Naive B cell (primary cell): ENCODE measurements around the gene ADAT1. TPM values are rescaled to one million over a fixed set of nuclear protein-coding genes. Genes with fewer than 3 reads are reported as not detected.

Experiments
- ATAC-seq, 2 donors: fragments of 150-1000 bp; cut with Tn5 transposase; 2 replicates each; pipeline ENCODE4 v1.10.0; 2021; ENCODE audit warnings: low read depth in 2 of 2, mild to moderate bottlenecking in 2 of 2, moderate library complexity in 2 of 2
- DNase-seq: peaks from one replicate; pipeline ENCODE4 v3.0.0; 2022
- H3K27ac Mint-ChIP-seq, 6 donors: one replicate each; pipeline ENCODE4 v1.8.0; 2020 to 2022; ENCODE audit warnings: mild to moderate bottlenecking in 6 of 6, mixed read lengths in 6 of 6, moderate library complexity in 5 of 6, inconsistent platforms in 2 of 6
- H3K27me3 Mint-ChIP-seq, 3 donors: one replicate each; pipeline ENCODE4 v1.8.0; 2021 to 2022; ENCODE audit warnings: mixed read lengths in 3 of 3, mild to moderate bottlenecking in 1 of 3
- H3K36me3 Mint-ChIP-seq, 2 donors: one replicate each; pipeline ENCODE4 v1.8.0; 2020 to 2022; ENCODE audit warnings: mixed read lengths in 2 of 2, inconsistent platforms in 1 of 2, mild to moderate bottlenecking in 1 of 2
- H3K4me1 Mint-ChIP-seq, 3 donors: one replicate each; pipeline ENCODE4 v1.8.0; 2020 to 2022; ENCODE audit warnings: mixed read lengths in 3 of 3, inconsistent platforms in 1 of 3, mild to moderate bottlenecking in 1 of 3, moderate library complexity in 1 of 3
- H3K4me3 Mint-ChIP-seq, 8 donors: one replicate each; pipeline ENCODE4 v1.8.0; 2020 to 2022; ENCODE audit warnings: mild to moderate bottlenecking in 8 of 8, mixed read lengths in 8 of 8, moderate library complexity in 8 of 8, inconsistent platforms in 2 of 8
- H3K9me3 Mint-ChIP-seq, 7 donors: one replicate each; pipeline ENCODE4 v1.8.0; 2020 to 2022; ENCODE audit warnings: mixed read lengths in 7 of 7, mild to moderate bottlenecking in 5 of 7, inconsistent platforms in 2 of 7, moderate library complexity in 1 of 7
- polyA plus RNA-seq, 6 donors: library from polyadenylated mRNA; unstranded; fragments of 300-500 nt; fragmentation: Illumina TruSeq; gene quantifications; one replicate each; pipeline ENCODE4 v1.2.3, GENCODE V29; 2021; ENCODE audit warnings: low read depth in 6 of 6

ADAT1 gene
- polyA plus RNA-seq, 6 donors from 2014 or later: 27.4 to 49.7 (median 39.2) TPM

DNA sequence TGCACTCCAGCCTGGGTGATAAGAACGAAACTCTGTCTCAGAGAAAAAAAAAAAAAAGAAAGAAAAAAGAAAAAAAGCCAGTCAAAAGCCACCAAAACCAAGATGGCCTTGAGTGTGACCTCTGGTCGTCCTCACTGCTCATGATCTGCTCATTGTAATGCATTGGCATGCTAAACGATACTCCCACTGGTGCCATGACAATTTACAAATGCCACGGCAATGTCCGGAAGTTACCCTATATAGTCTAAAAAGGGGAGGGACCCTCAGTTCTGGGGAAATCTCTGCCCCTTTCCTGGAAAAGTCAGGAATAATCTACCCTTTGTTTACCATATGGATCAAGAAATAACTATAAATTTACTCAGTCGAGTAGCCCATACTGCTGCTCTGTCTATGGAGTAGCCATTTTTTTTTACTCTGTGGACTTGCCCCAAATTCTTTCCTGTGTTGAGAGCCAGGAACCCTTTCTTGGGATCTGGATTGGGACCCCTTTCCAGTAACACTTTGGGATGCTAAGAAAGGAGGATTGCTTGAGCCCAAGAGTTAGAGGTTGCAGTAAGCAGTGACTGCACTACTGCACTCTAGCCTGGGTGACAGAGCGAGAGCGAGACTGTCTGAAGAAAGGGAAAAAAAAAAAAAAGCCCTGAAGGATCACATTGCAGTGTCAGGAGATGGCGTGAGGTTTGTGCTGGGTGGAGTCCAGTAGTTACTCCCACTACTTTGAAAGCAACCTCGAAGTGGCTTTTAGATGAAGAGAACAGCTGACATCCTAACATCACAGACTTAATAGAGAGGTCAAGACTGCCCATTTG, 63.3 kb downstream of the ADAT1 start:
- Mint-ChIP-seq H3K36me3 (no peaks in the 10 kb centered on the region), H3K9me3 (no peaks in the 10 kb centered on the region)

DNA sequence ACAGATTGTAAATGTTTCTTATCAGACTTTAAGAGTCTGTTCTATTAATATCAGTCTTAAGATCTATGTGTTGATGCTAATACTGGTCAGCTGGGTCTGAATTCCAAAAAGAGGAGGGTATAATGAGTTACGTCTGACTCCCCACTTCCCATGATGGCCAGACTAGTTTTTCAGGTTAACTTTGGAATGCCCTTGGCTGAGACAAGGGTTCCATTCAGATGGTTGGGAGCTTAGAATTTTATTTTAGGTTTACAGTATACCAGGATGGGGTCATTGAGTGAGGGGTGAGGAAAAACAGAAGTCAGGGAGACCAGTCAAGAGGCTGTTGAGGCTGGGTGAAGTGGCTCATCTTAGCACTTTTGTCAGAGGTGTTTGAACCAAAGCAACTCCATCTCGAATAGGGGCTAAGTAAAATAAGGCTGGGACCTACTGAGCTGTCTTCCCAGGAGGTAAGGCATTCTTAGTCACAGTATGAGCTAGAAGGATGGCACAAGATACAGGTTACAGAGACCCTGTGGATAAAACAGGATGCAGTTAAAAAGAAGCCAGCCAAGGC, 64.2 kb downstream of the ADAT1 start:
- no peak overlapping the region for H3K4me3 Mint-ChIP-seq
- no peaks in the 10 kb centered on the region for H3K36me3 Mint-ChIP-seq
- no peak overlapping the region for H3K27ac Mint-ChIP-seq
- DNase-seq (no peak), ATAC-seq (no peak)
- H3K27me3 Mint-ChIP-seq: peaks cover 0 to 18% (median 17%) of the 10 kb centered on the region in 3 donors
- H3K4me1 Mint-ChIP-seq: peaks cover 8 to 15% (median 11%) of the 10 kb centered on the region in 3 donors
- H3K9me3 Mint-ChIP-seq: no peaks in the 10 kb centered on the region

More for the DNA sequence above, 63.3 kb downstream of the ADAT1 start:
- ATAC-seq (no peak), DNase-seq (no peak)
- Mint-ChIP-seq H3K27ac (peak overlapping the region in 2 of 6 donors; percentile 4 to 22), H3K27me3 (peaks cover 0 to 17% (median 14%) of the 10 kb centered on the region in 3 donors), H3K4me3 (peak overlapping the region in 1 of 8 donors; percentile 25), H3K4me1 (peaks cover 8 to 21% (median 17%) of the 10 kb centered on the region in 3 donors)

DNA sequence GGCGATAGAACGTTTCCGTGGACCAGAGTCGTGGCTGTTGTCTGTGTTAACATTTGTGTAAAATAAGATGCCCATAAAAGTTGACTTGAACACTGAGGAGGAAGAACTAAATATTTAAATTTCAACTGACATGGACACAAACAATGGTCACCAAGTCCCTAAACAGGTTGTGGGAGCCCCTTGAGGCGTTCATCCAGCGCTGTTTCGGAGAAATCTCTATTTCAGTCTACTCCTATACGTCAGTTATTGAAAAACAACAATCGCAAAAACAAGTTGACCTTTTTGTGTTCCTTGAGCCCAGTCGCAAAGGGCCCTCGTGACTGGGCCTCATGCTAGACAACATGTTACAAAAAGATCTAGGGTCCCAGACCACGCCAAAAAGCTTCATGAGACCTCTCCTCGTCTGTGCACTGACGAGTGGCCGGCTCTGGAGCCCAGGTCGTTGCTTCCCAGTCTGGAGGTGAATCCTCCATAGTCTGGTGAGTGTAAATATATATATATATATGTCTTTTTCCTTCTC, 66.6 kb downstream of the ADAT1 start:
- Mint-ChIP-seq H3K4me3 (peak overlapping the region; percentile 88 to 96 (median 92)), H3K27ac (peak overlapping the region; percentile 91 to 98 (median 94)), H3K9me3 (no peaks in the 10 kb centered on the region), H3K36me3 (no peaks in the 10 kb centered on the region), H3K4me1 (peaks cover 8 to 15% (median 11%) of the 10 kb centered on the region in 3 donors), H3K27me3 (peaks cover 0 to 16% (median 15%) of the 10 kb centered on the region in 3 donors)
- DNase-seq (no peak), ATAC-seq (no peak)

DNA sequence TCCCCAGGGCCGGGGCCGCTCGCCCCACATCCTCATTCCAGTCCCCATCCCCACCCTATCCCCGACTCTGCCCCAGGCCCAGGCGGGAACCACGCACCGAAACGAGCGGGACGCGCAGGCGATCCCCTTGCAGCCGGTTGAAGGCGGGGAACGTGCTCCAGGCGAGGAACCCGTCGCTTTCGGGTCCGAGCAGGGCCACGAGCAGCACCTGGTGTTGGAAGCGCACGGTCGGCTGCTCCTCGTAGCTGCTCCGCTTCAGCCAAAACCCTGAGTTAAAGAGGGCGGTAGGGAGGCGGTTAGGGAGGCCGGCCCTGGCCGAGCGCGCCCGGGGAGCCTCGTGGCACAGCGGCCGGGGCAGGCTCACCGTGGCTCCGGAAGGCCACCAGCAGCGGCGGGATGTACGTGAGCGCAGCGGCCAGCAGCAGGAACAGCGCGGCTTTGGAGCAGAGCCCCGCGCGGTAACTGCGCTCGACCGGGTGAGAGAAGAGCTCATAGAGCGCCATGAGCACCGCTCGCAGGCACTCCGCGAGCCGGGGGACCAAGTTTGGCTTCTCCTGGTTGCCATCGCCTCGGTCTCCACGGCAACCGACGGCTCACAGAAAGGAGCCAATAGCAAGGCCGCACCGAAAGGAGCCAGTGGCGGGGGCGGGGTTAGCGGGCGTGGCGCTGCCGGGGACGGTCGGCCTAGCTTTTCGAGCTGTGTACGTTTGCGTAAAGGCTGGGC, 67.2 kb downstream of the ADAT1 start, which contains the start of gene TMEM231:
TSS of gene TMEM231 (minus strand) at position 546 of the 724 bp plus-strand sequence. CDS start at position 503, 43 bp downstream.
- peaks cover 8 to 15% (median 11%) of the 10 kb centered on the region in 3 donors for H3K4me1 Mint-ChIP-seq
- peaks cover 0 to 16% (median 15%) of the 10 kb centered on the region in 3 donors for H3K27me3 Mint-ChIP-seq
- ATAC-seq: peak; percentile 91 to 94
- DNase-seq: peak; percentile 95
- H3K9me3 Mint-ChIP-seq: no peaks in the 10 kb centered on the region
- H3K4me3 Mint-ChIP-seq: peak within 1 kb of the TSS; percentile 88 to 96 (median 92)
- no peaks in the 10 kb centered on the region for H3K36me3 Mint-ChIP-seq
- peak within 1 kb of the TSS; percentile 91 to 98 (median 94) for H3K27ac Mint-ChIP-seq

DNA sequence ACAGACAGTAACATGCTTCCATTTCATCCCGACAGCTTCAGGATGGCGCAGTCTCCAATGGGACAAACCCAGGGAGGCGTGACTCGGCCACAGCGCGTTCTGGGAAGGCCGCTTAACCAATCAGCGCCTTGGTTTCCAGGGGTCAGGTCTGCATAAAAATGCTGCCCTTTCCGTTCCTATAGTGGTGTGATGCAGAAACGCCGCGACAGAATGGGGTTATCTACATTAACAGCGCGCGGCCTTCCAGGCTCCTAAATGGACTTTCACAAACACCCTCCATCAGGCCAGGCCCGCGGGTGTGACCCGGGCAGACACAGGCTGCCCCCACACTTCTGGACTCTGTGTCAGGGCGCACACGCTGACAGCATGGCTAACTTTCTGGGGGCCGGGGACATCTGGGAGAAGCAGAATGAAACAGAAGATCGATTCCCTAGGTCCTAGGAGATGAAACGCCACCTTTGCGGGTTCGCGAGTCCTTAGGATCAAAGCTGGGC, 67.8 kb downstream of the ADAT1 start:
- H3K36me3 Mint-ChIP-seq: no peaks in the 10 kb centered on the region
- H3K9me3 Mint-ChIP-seq: no peaks in the 10 kb centered on the region
- peaks cover 8 to 19% (median 13%) of the 10 kb centered on the region in 3 donors for H3K4me1 Mint-ChIP-seq
- no peak for DNase-seq
- peak overlapping the region; percentile 38 to 93 (median 90) for H3K27ac Mint-ChIP-seq
- H3K27me3 Mint-ChIP-seq: peaks cover 0 to 16% (median 15%) of the 10 kb centered on the region in 3 donors
- H3K4me3 Mint-ChIP-seq: peak overlapping the region; percentile 88 to 96 (median 92)
- no peak for ATAC-seq

DNA sequence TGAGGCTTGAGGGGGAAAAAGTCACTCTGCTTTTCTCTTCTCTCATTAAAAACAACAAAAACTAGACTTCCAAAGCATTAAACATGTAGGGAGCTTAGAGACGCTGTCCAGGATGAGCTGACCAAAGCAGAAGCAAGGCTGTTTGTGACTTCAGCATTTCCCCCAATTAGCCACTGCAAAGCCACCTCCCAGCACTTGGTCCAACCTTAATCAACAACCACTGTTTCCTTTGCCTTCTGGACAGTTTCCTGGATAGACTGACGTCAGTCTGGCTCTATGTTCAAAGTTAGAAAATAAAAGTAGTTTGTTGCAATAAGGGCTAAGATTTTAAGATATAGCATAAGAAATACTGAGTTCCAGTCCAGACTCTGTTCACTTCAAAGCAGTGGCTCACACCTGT, 70.1 kb downstream of the ADAT1 start:
- no peak for DNase-seq
- ATAC-seq: no peak
- no peaks in the 10 kb centered on the region for H3K9me3 Mint-ChIP-seq
- no peak overlapping the region for H3K4me3 Mint-ChIP-seq
- peaks cover 8 to 30% (median 21%) of the 10 kb centered on the region in 3 donors for H3K4me1 Mint-ChIP-seq
- peaks cover 0 to 15% (median 8%) of the 10 kb centered on the region in 3 donors for H3K27me3 Mint-ChIP-seq
- no peaks in the 10 kb centered on the region for H3K36me3 Mint-ChIP-seq
- no peak overlapping the region for H3K27ac Mint-ChIP-seq

DNA sequence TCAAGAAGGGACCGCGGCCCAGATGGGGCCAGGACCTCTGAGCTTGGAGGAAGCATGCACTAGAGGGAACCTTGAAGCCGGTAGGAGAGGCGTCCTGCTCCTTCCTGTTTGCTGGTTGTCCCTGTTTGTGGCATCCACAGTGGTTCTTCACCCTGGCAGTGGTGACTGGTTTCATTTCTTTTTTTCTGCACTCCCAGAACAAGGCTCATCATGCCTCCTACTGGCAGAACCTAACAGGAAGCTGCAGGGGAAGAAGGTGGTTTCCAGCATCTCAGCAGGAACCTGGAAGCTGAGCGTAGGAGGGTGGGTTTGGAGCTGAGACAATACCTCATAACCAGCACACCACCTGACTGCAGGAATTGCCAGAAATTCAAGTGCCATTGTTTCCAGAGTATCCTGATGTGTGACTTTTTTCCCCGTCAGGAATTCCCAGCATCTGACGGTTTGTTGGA, 72.8 kb downstream of the ADAT1 start:
- Mint-ChIP-seq H3K36me3 (no peaks in the 10 kb centered on the region), H3K9me3 (no peaks in the 10 kb centered on the region), H3K4me3 (no peak overlapping the region), H3K27me3 (peaks cover 0 to 15% (median 8%) of the 10 kb centered on the region in 3 donors), H3K4me1 (peaks cover under 1 to 17% (median 12%) of the 10 kb centered on the region in 3 donors), H3K27ac (no peak overlapping the region)
- peak; percentile 47 for DNase-seq
- ATAC-seq: peak; percentile 88 to 91

Other genes starting within 250 kb of the ADAT1 start
- gene CFDP1, start 189.8 kb downstream of the ADAT1 start, polyA plus RNA-seq: 10 to 100 TPM; 22.6 to 36.3 (median 31.6) TPM
- gene TMEM170A, start 158.6 kb downstream of the ADAT1 start, polyA plus RNA-seq: 10 to 100 TPM; 37.3 to 51.2 (median 44.6) TPM
- under 1 TPM in 2 of 6 donors, not detected in 4; 0.15 to 0.17 TPM for gene CHST6, start 127.8 kb downstream of the ADAT1 start, polyA plus RNA-seq
- not detected for gene CHST5, start 87.2 kb downstream of the ADAT1 start, polyA plus RNA-seq
- 1 to 10 TPM in 3 of 6 donors, under 1 TPM in 2, not detected in 1; 0.21 to 1.4 (median 1.1) TPM for gene TMEM231, start 67.0 kb downstream of the ADAT1 start, polyA plus RNA-seq
- gene GABARAPL2, start 56.9 kb downstream of the ADAT1 start, polyA plus RNA-seq: 100 to 1,000 TPM; 251 to 332 (median 315) TPM
- 100 to 1,000 TPM; 164 to 243 (median 184) TPM for gene KARS1, start 24.4 kb upstream of the ADAT1 start, polyA plus RNA-seq
- 100 to 1,000 TPM in 5 of 6 donors, 10 to 100 TPM in 1; 82.1 to 159 (median 128) TPM for gene TERF2IP, start 24.5 kb upstream of the ADAT1 start, polyA plus RNA-seq
- not detected for gene CPHXL2, start 53.7 kb upstream of the ADAT1 start, polyA plus RNA-seq
- gene DUXB, start 78.2 kb upstream of the ADAT1 start, polyA plus RNA-seq: under 1 TPM in 1 of 6 donors, not detected in 5; 0.34 TPM
- gene CPHXL, start 103.2 kb upstream of the ADAT1 start, polyA plus RNA-seq: not detected